ENCODE measurements around the gene MAPK12. TPM values are rescaled to one million over a fixed set of nuclear protein-coding genes. Genes with fewer than 3 reads are reported as not detected.

MAPK12 gene
- total RNA-seq, 2 donors from 2014 or later, result 2.0 to 2.6 TPM

DNA sequence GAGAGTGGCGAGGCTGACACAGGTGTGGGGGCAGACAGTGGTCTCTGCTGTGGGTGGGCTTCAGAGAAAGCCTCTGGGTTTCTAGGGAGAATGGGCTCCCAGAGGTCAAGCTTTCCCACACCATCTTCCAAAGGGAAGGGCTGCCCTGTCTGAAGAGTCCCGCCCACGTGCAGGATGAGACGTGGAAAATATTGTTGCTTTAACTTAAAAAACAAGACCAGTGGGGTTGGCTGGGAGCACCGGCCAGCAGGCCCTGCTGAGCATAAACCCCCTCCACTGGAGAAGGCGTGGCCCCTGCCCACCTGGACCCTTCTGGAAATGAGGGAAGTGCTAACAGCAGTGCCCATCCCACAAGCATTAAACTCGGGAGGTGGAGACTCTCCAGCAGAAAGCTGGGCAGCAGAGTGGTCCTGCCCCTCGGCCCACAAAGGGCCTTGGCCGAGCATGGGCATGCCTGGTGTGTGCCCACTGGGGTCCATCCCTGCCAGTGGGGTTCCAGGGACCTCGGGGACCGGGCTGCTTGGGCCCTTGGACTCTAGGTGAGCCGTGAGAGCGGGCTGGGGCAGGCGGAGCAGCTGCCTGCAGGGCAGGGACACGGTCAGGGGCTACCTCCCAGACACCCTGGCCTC, 45.3 kb downstream of the MAPK12 start:
- H3K9ac ChIP-seq (ENCODE audit: low read depth in 2 of 2, low read length in 2 of 2), result no peak overlapping the region
- H3K27me3 ChIP-seq, result no peaks in the 10 kb centered on the region
- DNase-seq, result no peak
- no peak for TF ChIP-seq CTCF (IDR thresholded peaks at IDR 0.05)
- no peak overlapping the region for H3K4me3 ChIP-seq
- peaks cover 6% of the 10 kb centered on the region for H3K36me3 ChIP-seq
- intact Hi-C loops (cut with DNase I), result no loop called here
- H3K9me3 ChIP-seq, result no peaks in the 10 kb centered on the region
- H3K27ac ChIP-seq, result no peak overlapping the region
- H3K4me1 ChIP-seq, result no peaks in the 10 kb centered on the region

- no peak overlapping the region for H3K27ac ChIP-seq
- H3K9me3 ChIP-seq, result no peaks in the 10 kb centered on the region
- TF ChIP-seq CTCF (IDR thresholded peaks at IDR 0.05), result no peak
- peaks cover 10% of the 10 kb centered on the region for H3K36me3 ChIP-seq
- intact Hi-C loops (cut with DNase I), result loop anchor here (2.0 kb wide), 1 partner anchor 61 kb away; no protein-coding TSS in a partner anchor
- H3K4me1 ChIP-seq, result no peaks in the 10 kb centered on the region
- no peaks in the 10 kb centered on the region for H3K27me3 ChIP-seq
- H3K9ac ChIP-seq (ENCODE audit: low read depth in 2 of 2, low read length in 2 of 2), result no peak overlapping the region
- no peak overlapping the region for H3K4me3 ChIP-seq
- no peak for DNase-seq
These were observed 46.0 kb downstream of the MAPK12 start for GRCh38 chr22:50215297-50216054.

GRCh38 chr22:50213263-50213662, 48.2 kb downstream of the MAPK12 start:
- Histone ChIP-seq H3K27me3 (no peaks in the 10 kb centered on the region), H3K4me3 (no peak overlapping the region), H3K9me3 (no peaks in the 10 kb centered on the region), H3K36me3 (peaks cover 11% of the 10 kb centered on the region), H3K4me1 (no peaks in the 10 kb centered on the region), H3K9ac (ENCODE audit: low read depth in 2 of 2, low read length in 2 of 2) (no peak overlapping the region), H3K27ac (no peak overlapping the region)
- no peak for DNase-seq
- no peak for TF ChIP-seq CTCF (IDR thresholded peaks at IDR 0.05)
- intact Hi-C loops (cut with DNase I), result no loop called here

DNA sequence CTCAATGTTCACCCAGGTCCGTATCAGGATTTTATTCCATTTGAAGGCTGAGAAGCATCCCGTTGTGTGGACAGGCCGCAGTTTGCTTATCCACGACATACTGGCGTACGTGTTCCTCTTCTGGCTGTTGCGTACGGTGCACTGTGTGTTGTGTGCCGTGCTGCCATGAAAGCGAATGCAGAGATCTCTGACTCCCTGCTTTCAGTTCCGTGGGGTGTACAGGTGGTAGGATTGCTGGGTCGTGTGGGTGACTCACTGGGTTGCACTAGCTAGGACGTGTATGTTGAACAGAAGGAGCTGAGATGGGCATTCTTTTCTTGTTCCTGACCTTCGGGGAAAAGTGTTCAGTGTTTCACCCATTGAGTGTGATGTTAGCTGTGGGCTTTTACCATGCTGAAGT, 50.3 kb downstream of the MAPK12 start:
- intact Hi-C loops (cut with DNase I), result no loop called here
- Histone ChIP-seq H3K36me3 (peaks cover 5% of the 10 kb centered on the region), H3K27ac (no peak overlapping the region), H3K9me3 (no peaks in the 10 kb centered on the region), H3K27me3 (no peaks in the 10 kb centered on the region), H3K4me1 (no peaks in the 10 kb centered on the region), H3K9ac (ENCODE audit: low read depth in 2 of 2, low read length in 2 of 2) (no peak overlapping the region), H3K4me3 (no peak overlapping the region)
- TF ChIP-seq CTCF (IDR thresholded peaks at IDR 0.05), result no peak
- DNase-seq, result no peak

DNA sequence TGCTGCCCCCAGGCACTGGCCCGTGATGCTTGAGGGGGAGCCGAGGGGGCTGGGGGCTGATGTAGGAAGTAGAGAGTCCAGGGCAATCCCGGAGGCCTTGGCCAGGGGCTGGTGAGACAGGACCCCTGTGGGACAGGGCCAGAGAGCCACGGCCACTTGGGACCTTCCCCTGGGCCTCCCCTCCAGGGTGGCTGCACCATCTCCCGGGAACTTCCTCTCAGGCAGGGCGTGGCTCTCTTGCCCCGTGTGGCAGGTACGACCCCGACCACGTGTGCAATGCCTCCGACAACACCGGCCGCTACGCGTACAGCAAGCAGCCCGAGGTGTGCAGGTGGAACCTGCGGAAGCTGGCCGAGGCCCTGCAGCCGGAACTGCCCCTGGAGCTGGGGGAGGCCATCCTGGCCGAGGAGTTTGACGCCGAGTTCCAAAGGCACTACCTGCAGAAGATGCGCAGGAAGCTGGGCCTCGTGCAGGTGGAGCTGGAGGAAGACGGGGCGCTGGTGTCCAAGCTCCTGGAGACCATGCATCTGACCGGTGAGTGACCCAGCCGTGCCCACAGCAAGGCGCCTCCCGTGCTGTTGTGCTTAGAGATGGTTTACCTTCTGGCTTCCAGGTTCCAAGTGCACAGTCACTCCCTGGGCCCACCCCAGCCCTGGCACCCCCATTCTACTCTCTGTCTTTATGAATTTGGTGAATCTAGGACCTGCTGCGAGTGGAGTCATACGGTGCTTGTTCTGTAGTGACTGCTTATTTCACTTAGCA, 50.9 kb downstream of the MAPK12 start:
- Histone ChIP-seq H3K27ac (no peak overlapping the region), H3K4me3 (no peak overlapping the region), H3K27me3 (no peaks in the 10 kb centered on the region), H3K9me3 (no peaks in the 10 kb centered on the region), H3K36me3 (peaks cover 5% of the 10 kb centered on the region), H3K9ac (ENCODE audit: low read depth in 2 of 2, low read length in 2 of 2) (no peak overlapping the region), H3K4me1 (no peaks in the 10 kb centered on the region)
- TF ChIP-seq CTCF (IDR thresholded peaks at IDR 0.05), result no peak
- intact Hi-C loops (cut with DNase I), result no loop called here
- DNase-seq, result no peak

All from colonic mucosa (tissue), 4 donors.